A549 (cell line): ENCODE measurements around the gene KDM5B. TPM values are rescaled to one million over a fixed set of nuclear protein-coding genes. Genes with fewer than 3 reads are reported as not detected.
A peak's percentile ranks its signal among the peaks of the same experiment; 100 is the strongest.

ENCODE experiments used
- ATAC-seq, 2 experiments: fragments of 200-7000 bp in 1 of 2; fragments of >200 bp in 1 of 2; cut with Nextera tagmentation in 1 of 2; cut with Tn5 transposase in 1 of 2; 3 replicates each; pipeline versions ENCODE4 v1.8.0 to v1.9.1; 2018 to 2020; ENCODE audit warnings: mild to moderate bottlenecking in 1 of 2, moderate library complexity in 1 of 2
- CTCF ChIA-PET: fragments of 300-600 bp; sonication (Branson Sonifier 250); formaldehyde crosslinking; extraction: SDS; loops from one replicate; lab custom pipeline; 2021; ENCODE audit warnings: antibody characterized with exemption, inconsistent platforms; lab: Yijun Ruan, JAX
- POLR2A ChIA-PET: fragments of 350-600 bp; formaldehyde crosslinking; extraction: SDS; loops from one replicate; lab custom pipeline; 2021; ENCODE audit warnings: antibody characterized with exemption, inconsistent platforms; lab: Yijun Ruan, JAX
- DNase-seq, 2 experiments: peaks; one replicate each; pipeline versions ENCODE4 v3.0.0 to v3.0.0-alpha.2; 2011 to 2016; ENCODE audit warnings: low read depth in 1 of 2, low spot score in 1 of 2
- FAIRE-seq: peaks from 2 replicates; lab custom pipeline; 2011; peaks lifted over from hg19 to GRCh38; lab: Jason Lieb, UNC
- H3K27ac ChIP-seq, 2 experiments: fragments of >200 bp; sonication (Bioruptor Twin); formaldehyde crosslinking; 3 replicates each; pipeline ENCODE4 v1.5.1; 2016 to 2017
- H3K4me1 ChIP-seq: fragments of >200 bp; sonication (Bioruptor Twin); formaldehyde crosslinking; 3 replicates; pipeline ENCODE4 v1.6.1; 2016
- H3K4me2 ChIP-seq: fragments of >200 bp; sonication (Bioruptor Twin); formaldehyde crosslinking; 3 replicates; pipeline ENCODE4 v1.6.1; 2016
- H3K4me3 ChIP-seq: fragments of >200 bp; sonication (Bioruptor Twin); formaldehyde crosslinking; 3 replicates; pipeline ENCODE4 v1.5.1; 2016
- H3K9me3 ChIP-seq: fragments of >200 bp; sonication (Bioruptor Twin); formaldehyde crosslinking; 3 replicates; pipeline ENCODE4 v1.6.1; 2016
- BHLHE40 ChIP-seq: IDR thresholded peaks from 2 replicates; pipeline ENCODE4 v1.6.1; 2012; ENCODE audit warnings: low read depth, low read length, inconsistent platforms
- CBX2 ChIP-seq: fragments of 200-600 bp; sonication (generic); IDR thresholded peaks from 2 replicates; pipeline ENCODE4 v1.6.1; 2016; ENCODE audit warnings: low read depth, mild to moderate bottlenecking, borderline replicate concordance
- E2F6 ChIP-seq: IDR thresholded peaks from 2 replicates; pipeline ENCODE4 v1.6.1; 2012; ENCODE audit warnings: low read depth, borderline replicate concordance
- EP300 ChIP-seq, 2 experiments: fragments of >200 bp; sonication (Bioruptor Twin); formaldehyde crosslinking; IDR thresholded peaks; 2 replicates in 1 of 2; 3 replicates in 1 of 2; pipeline ENCODE4 v1.6.1; 2016 to 2017
- FOXS1 ChIP-seq: fragments of 250-450 bp; sonication (Bioruptor Pico); IDR thresholded peaks from 2 replicates; pipeline ENCODE4 v1.5.0; 2020; ENCODE audit warnings: mild to moderate bottlenecking, moderate library complexity
- GATA3 ChIP-seq: IDR thresholded peaks from 2 replicates; pipeline ENCODE4 v1.6.1; 2012; ENCODE audit warnings: borderline replicate concordance
- HOXA7 ChIP-seq: fragments of 250-450 bp; sonication (Bioruptor Pico); IDR thresholded peaks from 2 replicates; pipeline ENCODE4 v1.5.0; 2020; ENCODE audit warnings: mild to moderate bottlenecking, moderate library complexity
- HOXB13 ChIP-seq: fragments of 250-450 bp; sonication (Bioruptor Pico); IDR thresholded peaks from 2 replicates; pipeline ENCODE4 v1.5.0; 2020; ENCODE audit warnings: low read depth, mild to moderate bottlenecking, moderate library complexity
- HOXB5 ChIP-seq: fragments of 250-450 bp; sonication (Bioruptor Pico); IDR thresholded peaks from 2 replicates; pipeline ENCODE4 v1.5.0; 2020; ENCODE audit warnings: mild to moderate bottlenecking, moderate library complexity
- JUN ChIP-seq, 2 experiments: fragments of >200 bp; sonication (Bioruptor Twin); formaldehyde crosslinking; IDR thresholded peaks; 2 replicates in 1 of 2; 3 replicates in 1 of 2; pipeline ENCODE4 v1.6.1; 2016 to 2017
- NFE2L2 ChIP-seq: fragments of 150-350 bp; conservative IDR thresholded peaks from 2 replicates; pipeline ENCODE4 v1.6.1; 2014; ENCODE audit warnings: low read length
- NPAS2 ChIP-seq: fragments of 250-450 bp; sonication (Bioruptor Pico); IDR thresholded peaks from 2 replicates; pipeline ENCODE4 v1.8.0; 2022; ENCODE audit warnings: mild to moderate bottlenecking, moderate library complexity, borderline replicate concordance
- NR3C1 ChIP-seq: fragments of >200 bp; sonication (Bioruptor Twin); formaldehyde crosslinking; IDR thresholded peaks from 3 replicates; pipeline ENCODE4 v1.6.1; 2017
- PBX3 ChIP-seq: IDR thresholded peaks from 2 replicates; pipeline ENCODE4 v1.6.1; 2012
- POLR2A ChIP-seq: IDR thresholded peaks from 2 replicates; pipeline ENCODE4 v1.6.1; 2012; ENCODE audit warnings: mild to moderate bottlenecking, low read length
- POLR2AphosphoS2 ChIP-seq: conservative IDR thresholded peaks from 2 replicates; pipeline ENCODE4 v1.6.1; 2012; ENCODE audit warnings: low read length, improper control_type of control experiment, inconsistent platforms
- RCOR1 ChIP-seq: fragments of 150-350 bp; IDR thresholded peaks from 2 replicates; pipeline ENCODE4 v1.6.1; 2014; ENCODE audit warnings: antibody characterized with exemption, low read length, low read depth
- REST ChIP-seq: fragments of 200-600 bp; sonication (generic); IDR thresholded peaks from 2 replicates; pipeline ENCODE4 v1.6.1; 2016; ENCODE audit warnings: antibody characterized with exemption, mild to moderate bottlenecking, moderate library complexity
- RFX5 ChIP-seq: fragments of 450-650 bp; IDR thresholded peaks from 2 replicates; pipeline ENCODE4 v1.7.1; 2014; ENCODE audit warnings: antibody characterized with exemption, mild to moderate bottlenecking, moderate library complexity
- SREBF2 ChIP-seq: fragments of 450-650 bp; IDR thresholded peaks from 2 replicates; pipeline ENCODE4 v1.6.1; 2014; ENCODE audit warnings: mild to moderate bottlenecking, moderate library complexity
- ZNF302 ChIP-seq: fragments of 250-450 bp; sonication (Bioruptor Pico); IDR thresholded peaks from 2 replicates; pipeline ENCODE4 v1.9.0; 2021; ENCODE audit warnings: inconsistent platforms, mild to moderate bottlenecking, moderate library complexity
- ZSCAN20 ChIP-seq: fragments of 250-450 bp; sonication (Bioruptor Pico); IDR thresholded peaks from 2 replicates; pipeline ENCODE4 v1.8.0; 2022; ENCODE audit warnings: mild to moderate bottlenecking, moderate library complexity
- WGBS: methylation state at CpG from one replicate; pipeline ENCODE4 v1.1.6; 2017; ENCODE audit errors: missing lambda C conversion rate; 5-methylcytosine and 5-hydroxymethylcytosine counted together
- polyA plus RNA-seq, 4 experiments: library from polyadenylated mRNA; depleted of rRNA in 3 of 4; stranded (reverse); fragments of >200 nt; fragmentation: RNase III in 1 of 4; extraction: RNeasy Plus Mini Kit Qiagen cat#74134 plus additional on column Dnase treatment in 1 of 4; gene quantifications; 2 replicates in 3 of 4; 3 replicates in 1 of 4; pipeline ENCODE4 v1.2.3, GENCODE V29; 2011 to 2017

KDM5B gene
- polyA plus RNA-seq, 2 of the 4 experiments (the other 2 are of a cell fraction), result 15.8 to 44.3 TPM

GRCh38 chr1:202750024-202750423, 58.2 kb downstream of the KDM5B start:
- no peak for TF ChIP-seq HOXB13
- TF ChIP-seq HOXA7 (CRISPR knock-in tag), result no peak
- no peak for TF ChIP-seq NFE2L2
- no peak for TF ChIP-seq PBX3
- TF ChIP-seq FOXS1 (CRISPR knock-in tag), result no peak
- TF ChIP-seq JUN (IDR thresholded peaks at IDR 0.05), result no peak
- Histone ChIP-seq H3K4me2 (no peak overlapping the region), H3K27ac (no peak overlapping the region), H3K9me3 (no peaks in the 10 kb centered on the region), H3K4me3 (no peak overlapping the region), H3K4me1 (no peaks in the 10 kb centered on the region)
- ATAC-seq, result no peak
- ChIA-PET CTCF (interaction anchor here (0.8 to 1.6 kb wide), 6 partner anchors 9 to 249 kb away, joined by 3 to 5 read pairs (median 3); no protein-coding TSS in a partner anchor), POLR2A (no interaction called here)
- FAIRE-seq, result no peak
- 100% methylated on average over 2 of the region's 2 CpGs for WGBS
- DNase-seq, result no peak

- H3K4me3 ChIP-seq, result no peak overlapping the region
- ATAC-seq, result no peak
- no peak for DNase-seq
- peak; percentile 23 for FAIRE-seq
- TF ChIP-seq RFX5 (no peak), ZNF302 (no peak), GATA3 (no peak), RCOR1 (no peak), E2F6 (no peak), ZSCAN20 (no peak), SREBF2 (no peak), BHLHE40 (no peak), NR3C1 (no peak), EP300 (IDR thresholded peaks at IDR 0.05) (no peak), FOXS1 (CRISPR knock-in tag) (no peak), REST (no peak), POLR2AphosphoS2 (no peak), HOXB5 (no peak), POLR2A (no peak), NPAS2 (no peak), CBX2 (no peak)
- TF ChIP-seq, all 56 proteins: peak for 0
- Histone ChIP-seq H3K4me2 (no peak overlapping the region), H3K4me1 (no peaks in the 10 kb centered on the region), H3K27ac (no peak overlapping the region), H3K9me3 (no peaks in the 10 kb centered on the region)
- ChIA-PET POLR2A (no interaction called here), CTCF (no interaction called here)
- WGBS, result 84% methylated on average over 3 of the region's 3 CpGs
Observed at GRCh38 chr1:202745323-202745888, 62.8 kb downstream of the KDM5B start.
